GM21529 (cell line): ENCODE results near the gene RBX1.

ENCODE experiments used
- ATAC-seq: cut with Tn5 transposase; IDR thresholded peaks from one replicate; pipeline ENCODE4 v1.9.1; 2021; ENCODE audit not compliant: unreplicated experiment

The RBX1 gene

GRCh38 chr22:41021061-41021612, 70.0 kb downstream of the RBX1 start:
- ATAC-seq = no peak

- ATAC-seq = peak; percentile 73
These were observed 70.7 kb downstream of the RBX1 start for GRCh38 chr22:41021613-41022454.

- peak; percentile 65 for ATAC-seq
These were observed 71.5 kb downstream of the RBX1 start for GRCh38 chr22:41022470-41023298.
